Liver (tissue), 3 donors: ENCODE measurements around the gene MYCBPAP.

Experiments
- CTCF ChIP-seq: fragments of 150-350 bp; IDR thresholded peaks from 2 replicates; pipeline ENCODE4 v1.5.1; 2017; ENCODE audit warnings: improper control_type of control experiment, low read depth, low read length; ENCODE audit not compliant: missing input control
- FOXA1 ChIP-seq: IDR thresholded peaks from 2 replicates; pipeline ENCODE4 v1.6.1; 2016; ENCODE audit warnings: antibody characterized with exemption
- JUND ChIP-seq, 2 donors: IDR thresholded peaks; 2 replicates each; pipeline ENCODE4 v1.6.1; 2016; ENCODE audit warnings: antibody characterized with exemption in 2 of 2
- REST ChIP-seq: IDR thresholded peaks from 2 replicates; pipeline ENCODE4 v1.6.1; 2016; ENCODE audit warnings: antibody characterized with exemption, mild to moderate bottlenecking
- TAF1 ChIP-seq: conservative IDR thresholded peaks from 2 replicates; pipeline ENCODE4 v1.6.1; 2016; ENCODE audit warnings: antibody characterized with exemption, mild to moderate bottlenecking
- YY1 ChIP-seq: IDR thresholded peaks from 2 replicates; pipeline ENCODE4 v1.6.1; 2016; ENCODE audit warnings: antibody characterized with exemption, mild to moderate bottlenecking
- TF ChIP-seq, protein P1 (sequence below): IDR thresholded peaks from 2 replicates; pipeline ENCODE4 v1.6.1; 2016; ENCODE audit warnings: antibody characterized with exemption
- TF ChIP-seq, protein P2 (sequence below): IDR thresholded peaks from 2 replicates; pipeline ENCODE4 v1.6.1; 2016; ENCODE audit warnings: antibody characterized with exemption
- donor health status: healthy.
- donor health status: healthy.

DNA sequence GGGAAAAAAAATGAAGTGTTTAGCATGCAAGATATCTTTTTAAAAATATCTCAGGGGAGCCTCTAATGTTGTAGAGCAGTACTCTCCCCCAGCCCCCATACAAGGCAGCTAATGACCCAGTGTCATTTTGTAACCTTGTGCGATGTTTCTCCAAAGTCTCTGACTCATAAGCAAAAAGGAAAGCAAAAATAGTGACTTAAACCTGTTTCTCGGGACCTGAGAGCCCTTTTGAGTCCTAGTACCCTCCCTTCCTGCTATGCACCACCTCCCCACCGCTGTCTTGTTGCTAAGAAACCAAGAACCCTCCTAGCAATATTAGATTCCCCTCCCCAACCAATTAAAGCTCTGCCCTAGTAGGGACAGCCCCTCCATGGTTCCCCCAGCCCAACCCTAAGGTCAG lies 2.8 kb downstream of the MYCBPAP start:
- TF ChIP-seq CTCF: no peak
- no peak for TF ChIP-seq FOXA1
- TF ChIP-seq, protein P1, sequence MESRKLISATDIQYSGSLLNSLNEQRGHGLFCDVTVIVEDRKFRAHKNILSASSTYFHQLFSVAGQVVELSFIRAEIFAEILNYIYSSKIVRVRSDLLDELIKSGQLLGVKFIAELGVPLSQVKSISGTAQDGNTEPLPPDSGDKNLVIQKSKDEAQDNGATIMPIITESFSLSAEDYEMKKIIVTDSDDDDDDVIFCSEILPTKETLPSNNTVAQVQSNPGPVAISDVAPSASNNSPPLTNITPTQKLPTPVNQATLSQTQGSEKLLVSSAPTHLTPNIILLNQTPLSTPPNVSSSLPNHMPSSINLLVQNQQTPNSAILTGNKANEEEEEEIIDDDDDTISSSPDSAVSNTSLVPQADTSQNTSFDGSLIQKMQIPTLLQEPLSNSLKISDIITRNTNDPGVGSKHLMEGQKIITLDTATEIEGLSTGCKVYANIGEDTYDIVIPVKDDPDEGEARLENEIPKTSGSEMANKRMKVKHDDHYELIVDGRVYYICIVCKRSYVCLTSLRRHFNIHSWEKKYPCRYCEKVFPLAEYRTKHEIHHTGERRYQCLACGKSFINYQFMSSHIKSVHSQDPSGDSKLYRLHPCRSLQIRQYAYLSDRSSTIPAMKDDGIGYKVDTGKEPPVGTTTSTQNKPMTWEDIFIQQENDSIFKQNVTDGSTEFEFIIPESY: no peak
- TF ChIP-seq TAF1: no peak
- no peak for TF ChIP-seq JUND (IDR thresholded peaks at IDR 0.05)
- TF ChIP-seq, protein P2, sequence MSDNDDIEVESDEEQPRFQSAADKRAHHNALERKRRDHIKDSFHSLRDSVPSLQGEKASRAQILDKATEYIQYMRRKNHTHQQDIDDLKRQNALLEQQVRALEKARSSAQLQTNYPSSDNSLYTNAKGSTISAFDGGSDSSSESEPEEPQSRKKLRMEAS: no peak
- TF ChIP-seq YY1: no peak
- TF ChIP-seq REST: no peak
